A673 (cell line): ENCODE data around the gene CYP46A1. TPM values are rescaled to one million over a fixed set of nuclear protein-coding genes. Genes with fewer than 3 reads are reported as not detected.

Source experiments
- BruUV-seq: library from RNA; stranded (reverse); fragments of 400-500 nt; replicated peaks from 2 replicates; lab custom pipeline; 2021; lab: Mats Ljungman, UMichigan
- CTCF ChIA-PET: fragments of 300-600 bp; sonication (Branson Sonifier 250); formaldehyde crosslinking; loops from one replicate; lab custom pipeline; 2022; ENCODE audit warnings: antibody characterized with exemption; lab: Charles Lee
- POLR2A ChIA-PET: fragments of 300-600 bp; sonication (Branson Sonifier 250); formaldehyde crosslinking; loops from one replicate; lab custom pipeline; 2022; ENCODE audit warnings: antibody characterized with exemption; ENCODE audit not compliant: low non-redundant PET; lab: Charles Lee
- DNase-seq: peaks from one replicate; pipeline ENCODE4 v3.0.0-alpha.2; 2015; ENCODE audit warnings: low spot score
- H3K27ac ChIP-seq: fragments of 200-600 bp; sonication (generic); 2 replicates; pipeline ENCODE4 v1.5.1; 2016; ENCODE audit warnings: mixed run types, low read depth, mild to moderate bottlenecking, mixed read lengths, antibody characterized with exemption, low read length; ENCODE audit not compliant: poor library complexity, severe bottlenecking
- H3K27me3 ChIP-seq: fragments of 200-600 bp; sonication (generic); replicated peaks from 2 replicates; pipeline ENCODE4 v1.6.1; 2017; ENCODE audit warnings: mixed run types, low read depth, mild to moderate bottlenecking, mixed read lengths, antibody characterized with exemption, low read length; ENCODE audit not compliant: insufficient read depth, poor library complexity
- H3K36me3 ChIP-seq: fragments of 200-600 bp; sonication (generic); 2 replicates; pipeline ENCODE4 v1.6.1; 2016; ENCODE audit warnings: mixed run types, mild to moderate bottlenecking, mixed read lengths, antibody characterized with exemption, low read length; ENCODE audit not compliant: insufficient read depth, poor library complexity, severe bottlenecking
- H3K4me1 ChIP-seq: fragments of 200-600 bp; sonication (generic); 2 replicates; pipeline ENCODE4 v1.6.1; 2017; ENCODE audit warnings: mixed run types, mild to moderate bottlenecking, mixed read lengths, antibody characterized with exemption, low read length; ENCODE audit not compliant: insufficient read depth, poor library complexity, severe bottlenecking
- H3K4me3 ChIP-seq: fragments of 200-600 bp; sonication (generic); 2 replicates; pipeline ENCODE4 v1.5.1; 2016; ENCODE audit warnings: low read depth, mixed run types, mild to moderate bottlenecking, mixed read lengths, low read length; ENCODE audit not compliant: poor library complexity, severe bottlenecking
- H3K9me3 ChIP-seq: fragments of 200-600 bp; sonication (generic); 2 replicates; pipeline ENCODE4 v1.6.1; 2016; ENCODE audit warnings: mixed run types, low read depth, mild to moderate bottlenecking, mixed read lengths, antibody characterized with exemption, low read length; ENCODE audit not compliant: poor library complexity, severe bottlenecking
- EZH2 ChIP-seq: fragments of 200-600 bp; sonication (generic); IDR thresholded peaks from 2 replicates; pipeline ENCODE4 v1.6.1; 2017; ENCODE audit warnings: borderline replicate concordance, low read depth, mild to moderate bottlenecking, mixed read lengths, antibody characterized with exemption, low read length; ENCODE audit not compliant: poor library complexity, severe bottlenecking
- intact Hi-C: fragments of 100-400 bp; cut with micrococcal nuclease; formaldehyde crosslinking; loops from one replicate; pipeline ENCODE4 v1.10.0; 2022; ENCODE audit not compliant: unreplicated experiment
- total RNA-seq: library from RNA; stranded (reverse); gene quantifications from 2 replicates; pipeline ENCODE4 v1.2.3, GENCODE V29; 2021
- TF ChIP-seq, protein P1 (sequence below): fragments of 300-800, 200-600 bp; sonication (generic); conservative IDR thresholded peaks from 2 replicates; pipeline ENCODE4 v1.5.1; 2017; ENCODE audit warnings: low read depth, mild to moderate bottlenecking, antibody characterized with exemption, low read length, moderate library complexity, mixed read lengths

CYP46A1 gene
- total RNA-seq, 1 experiment from 2014 or later = not detected

DNA sequence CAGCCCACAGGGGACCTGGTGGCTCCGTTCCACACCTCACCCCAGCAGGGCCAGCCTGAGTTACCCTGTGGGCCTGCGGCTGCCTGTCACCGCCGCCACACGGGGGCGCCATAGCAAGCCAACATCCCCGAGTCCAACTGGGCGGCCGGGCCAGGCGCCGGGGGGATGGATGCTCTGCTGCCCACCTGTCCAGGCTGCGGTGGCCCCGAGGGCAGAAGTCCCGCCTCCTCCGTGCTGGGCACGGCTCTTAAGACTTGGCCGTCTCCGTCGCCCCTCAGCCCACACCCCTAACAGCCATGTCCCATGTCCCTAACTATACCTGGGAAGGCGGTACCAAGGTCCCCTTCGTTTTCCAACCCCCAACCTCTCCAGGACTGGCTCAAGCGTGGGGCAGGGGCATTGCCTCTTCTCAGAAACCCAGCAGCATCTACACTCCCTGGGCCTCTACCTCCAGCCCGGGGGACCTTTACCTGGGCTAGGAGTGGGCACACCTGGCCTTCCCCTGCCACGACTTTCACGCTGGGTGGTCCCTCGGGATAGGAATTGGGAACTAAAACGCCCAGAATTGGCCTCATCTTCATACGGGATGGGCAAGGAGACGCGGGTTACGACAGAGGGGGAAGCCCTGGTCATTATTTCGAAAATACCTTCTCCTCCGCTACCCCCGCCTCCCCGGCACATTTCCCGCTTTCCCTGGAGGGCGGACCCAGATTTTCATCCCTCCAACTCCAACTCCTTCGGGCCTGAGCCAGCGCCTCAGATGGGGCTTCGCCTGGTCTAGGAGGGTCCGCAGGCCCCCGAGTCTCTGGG, 1.1 kb upstream of the CYP46A1 start:
- peak; percentile 84 for DNase-seq
- H3K36me3 ChIP-seq = no peaks in the 10 kb centered on the region
- ChIA-PET CTCF (interaction anchor here (0.6 to 1.4 kb wide), 3 partner anchors 202 to 288 kb away, joined by 3 to 4 read pairs (median 4); no protein-coding TSS in a partner anchor), POLR2A (no interaction called here)
- no peaks in the 10 kb centered on the region for H3K4me1 ChIP-seq
- TF ChIP-seq, protein P1, sequence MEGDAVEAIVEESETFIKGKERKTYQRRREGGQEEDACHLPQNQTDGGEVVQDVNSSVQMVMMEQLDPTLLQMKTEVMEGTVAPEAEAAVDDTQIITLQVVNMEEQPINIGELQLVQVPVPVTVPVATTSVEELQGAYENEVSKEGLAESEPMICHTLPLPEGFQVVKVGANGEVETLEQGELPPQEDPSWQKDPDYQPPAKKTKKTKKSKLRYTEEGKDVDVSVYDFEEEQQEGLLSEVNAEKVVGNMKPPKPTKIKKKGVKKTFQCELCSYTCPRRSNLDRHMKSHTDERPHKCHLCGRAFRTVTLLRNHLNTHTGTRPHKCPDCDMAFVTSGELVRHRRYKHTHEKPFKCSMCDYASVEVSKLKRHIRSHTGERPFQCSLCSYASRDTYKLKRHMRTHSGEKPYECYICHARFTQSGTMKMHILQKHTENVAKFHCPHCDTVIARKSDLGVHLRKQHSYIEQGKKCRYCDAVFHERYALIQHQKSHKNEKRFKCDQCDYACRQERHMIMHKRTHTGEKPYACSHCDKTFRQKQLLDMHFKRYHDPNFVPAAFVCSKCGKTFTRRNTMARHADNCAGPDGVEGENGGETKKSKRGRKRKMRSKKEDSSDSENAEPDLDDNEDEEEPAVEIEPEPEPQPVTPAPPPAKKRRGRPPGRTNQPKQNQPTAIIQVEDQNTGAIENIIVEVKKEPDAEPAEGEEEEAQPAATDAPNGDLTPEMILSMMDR = peak; percentile 98
- no peak for TF ChIP-seq EZH2
- H3K27me3 ChIP-seq = peaks cover 5% of the 10 kb centered on the region
- H3K27ac ChIP-seq = peak overlapping the region; percentile 84
- intact Hi-C loops = loop anchor here (1.0 to 2.0 kb wide), 2 partner anchors 78 to 202 kb away; partner anchors contain the start of gene CCDC85C
- peak overlapping the region; percentile 98 for H3K4me3 ChIP-seq
- BruUV-seq = TSS peak; percentile 84
- H3K9me3 ChIP-seq = peaks cover 12% of the 10 kb centered on the region

DNA sequence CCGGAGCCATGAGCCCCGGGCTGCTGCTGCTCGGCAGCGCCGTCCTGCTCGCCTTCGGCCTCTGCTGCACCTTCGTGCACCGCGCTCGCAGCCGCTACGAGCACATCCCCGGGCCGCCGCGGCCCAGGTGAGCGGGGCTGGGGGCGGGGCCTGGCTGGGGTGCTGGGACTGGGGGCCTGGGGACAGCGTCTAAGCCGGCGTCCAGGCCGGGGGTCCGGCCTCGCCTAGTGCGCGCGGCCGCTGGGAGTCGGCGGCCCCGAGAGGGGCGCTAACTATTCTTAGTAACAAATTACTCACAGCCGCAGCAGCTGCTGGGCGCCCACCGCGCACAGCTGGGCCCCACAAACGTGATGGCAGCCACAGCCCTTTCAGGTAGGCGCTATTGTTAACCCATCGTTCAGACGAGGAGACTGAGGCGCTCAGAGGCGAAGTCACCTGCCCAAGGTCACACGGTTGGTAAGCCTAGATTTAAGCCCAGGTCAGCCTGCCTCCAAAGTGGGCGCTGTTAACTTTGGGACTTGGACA, 374 bp downstream of the CYP46A1 start:
- Histone ChIP-seq H3K36me3 (no peaks in the 10 kb centered on the region), H3K27me3 (peaks cover 5% of the 10 kb centered on the region), H3K4me1 (no peaks in the 10 kb centered on the region), H3K27ac (no peak overlapping the region), H3K4me3 (peak overlapping the region; percentile 64), H3K9me3 (no peaks in the 10 kb centered on the region)
- no peak for TF ChIP-seq EZH2
- TF ChIP-seq, protein P1 = no peak
- intact Hi-C loops = no loop called here
- CTCF ChIA-PET = interaction anchor here (0.7 to 1.4 kb wide), 2 partner anchors 215 to 269 kb away, joined by 4 to 14 read pairs; no protein-coding TSS in a partner anchor
- POLR2A ChIA-PET = interaction anchor here (0.6 kb wide), 1 partner anchor 287 kb away, joined by 7 read pairs; no protein-coding TSS in a partner anchor
- DNase-seq = no peak
- BruUV-seq = no TSS peak

DNA sequence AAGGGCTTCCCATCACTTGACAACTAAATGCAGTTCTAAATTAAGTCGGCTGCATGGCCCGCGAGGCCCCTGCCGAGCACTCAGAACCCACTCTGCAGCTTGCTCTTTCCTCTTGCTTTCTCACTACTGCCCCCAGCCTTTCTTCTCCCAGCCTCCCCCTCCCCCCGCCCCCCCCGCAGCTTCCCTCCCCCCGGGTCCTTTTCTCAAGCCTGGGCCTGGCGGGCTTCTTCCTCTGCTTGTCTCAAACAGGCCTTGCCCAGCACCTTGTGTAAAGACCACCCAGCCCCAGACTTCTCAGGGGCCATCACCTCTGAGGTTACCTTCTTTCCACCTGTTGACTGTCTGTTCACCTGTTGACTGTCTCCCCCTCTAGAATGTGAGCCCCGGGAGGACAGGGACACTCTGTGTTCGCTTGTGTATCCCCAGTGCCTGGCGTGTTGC, 1.1 kb downstream of the CYP46A1 start:
- intact Hi-C loops = no loop called here
- Histone ChIP-seq H3K27ac (no peak overlapping the region), H3K36me3 (no peaks in the 10 kb centered on the region), H3K4me1 (no peaks in the 10 kb centered on the region), H3K9me3 (no peaks in the 10 kb centered on the region), H3K4me3 (no peak overlapping the region), H3K27me3 (peaks cover 5% of the 10 kb centered on the region)
- TF ChIP-seq EZH2 = no peak
- TF ChIP-seq, protein P1 = no peak
- ChIA-PET CTCF (no interaction called here), POLR2A (no interaction called here)
- no TSS peak for BruUV-seq
- DNase-seq = no peak
